Testis (tissue), 3 donors: ENCODE results near the gene CIB4. TPM values are rescaled to one million over a fixed set of nuclear protein-coding genes. Genes with fewer than 3 reads are reported as not detected.

Experiments used
- DNase-seq: peaks from one replicate; pipeline ENCODE4 v3.0.0-alpha.2; 2019
- H3K27ac ChIP-seq, 2 donors: fragments of 200-600 bp; sonication (generic); one replicate each; pipeline ENCODE4 v1.5.1; 2019
- H3K27me3 ChIP-seq: fragments of 200-600 bp; sonication (generic); one replicate; pipeline ENCODE4 v1.5.1; 2019
- H3K36me3 ChIP-seq: fragments of 200-600 bp; sonication (generic); one replicate; pipeline ENCODE4 v1.5.1; 2017; ENCODE audit warnings: low read depth; ENCODE audit errors: missing control alignments
- H3K4me1 ChIP-seq: fragments of 200-600 bp; sonication (generic); one replicate; pipeline ENCODE4 v1.5.1; 2019
- H3K4me3 ChIP-seq, 2 donors: fragments of 200-600 bp; sonication (generic); one replicate each; pipeline ENCODE4 v1.5.1; 2017 to 2019
- H3K9me3 ChIP-seq: fragments of 200-600 bp; sonication (generic); one replicate; pipeline ENCODE4 v1.5.1; 2017
- POLR2A ChIP-seq: fragments of 450-650 bp; IDR thresholded peaks from one replicate; pipeline ENCODE4 v1.6.1; 2017; ENCODE audit warnings: antibody characterized with exemption, mild to moderate bottlenecking, moderate library complexity
- WGBS, 2 donors: methylation state at CpG; one replicate each; pipeline ENCODE4 v1.1.5; 2018; 5-methylcytosine and 5-hydroxymethylcytosine counted together
- intact Hi-C: fragments of 100-400 bp; cut with DNase I; formaldehyde crosslinking; loops from one replicate; pipeline ENCODE4 v1.15.1; 2023; ENCODE audit warnings: low total_unique reads
- polyA plus RNA-seq: library from polyadenylated mRNA; stranded (reverse); fragments of 350-450 nt; fragmentation: Illumina TruSeq; extraction: RNeasy Lipid Tissue Mini Kit (QIAGEN cat#74804); gene quantifications from one replicate; pipeline ENCODE4 v1.2.3, GENCODE V29; 2014; ENCODE audit warnings: low read depth, low replicate concordance; ENCODE audit not compliant: insufficient read depth
- total RNA-seq, 2 donors: library from RNA; depleted of rRNA; stranded (reverse); fragments of >200 nt; gene quantifications; one replicate each; pipeline ENCODE4 v1.2.3, GENCODE V29; 2016
- TF ChIP-seq, protein P1 (sequence below), 3 experiments: fragments of 450-650 bp in 2 of 3; fragments of 200-600 bp in 1 of 3; sonication (generic) in 1 of 3; IDR thresholded peaks; one replicate each; pipeline ENCODE4 v1.5.1; 2016 to 2019; ENCODE audit warnings: antibody characterized with exemption in 3 of 3, mild to moderate bottlenecking in 2 of 3, moderate library complexity in 1 of 3

The CIB4 gene
- total and polyA plus RNA-seq, 3 donors from 2014 or later: 7.5 to 30.6 (median 8.7) TPM

DNA sequence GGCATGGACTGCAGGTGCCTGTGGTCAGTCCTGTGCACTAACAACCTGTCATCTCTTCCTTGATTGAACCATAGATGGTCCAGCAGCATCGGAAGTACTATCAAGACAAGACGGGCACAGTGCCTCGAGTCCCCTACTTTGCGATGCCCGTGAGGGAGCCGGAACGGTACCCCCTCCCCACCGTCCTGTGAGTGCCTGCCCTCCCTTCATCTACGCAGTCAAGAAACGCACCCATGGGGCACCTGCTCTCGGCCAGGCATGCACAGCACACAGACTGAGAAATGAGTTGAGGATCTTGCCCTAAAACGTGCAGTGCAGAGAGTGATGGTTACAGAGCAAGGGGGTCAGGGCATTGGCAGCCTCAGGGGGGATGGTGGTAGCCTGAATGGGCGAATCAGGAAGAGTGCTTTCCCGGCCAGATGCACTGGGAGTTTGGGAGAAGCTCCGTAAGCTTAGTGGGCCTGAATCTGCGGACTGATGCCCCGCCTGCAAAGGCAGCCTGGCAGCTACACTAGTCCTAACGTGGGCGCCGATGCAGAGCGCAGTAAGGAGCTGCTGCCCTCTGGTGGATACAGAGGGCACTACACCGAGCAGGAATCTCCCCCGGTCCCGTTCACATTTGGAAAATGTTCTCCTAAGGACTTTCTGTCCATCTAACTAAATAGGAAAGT is 63.6 kb downstream of the CIB4 start:
- H3K4me1 ChIP-seq: no peaks in the 10 kb centered on the region
- H3K27me3 ChIP-seq: no peaks in the 10 kb centered on the region
- H3K27ac ChIP-seq: no peak overlapping the region
- intact Hi-C loops: no loop called here
- TF ChIP-seq, protein P1, sequence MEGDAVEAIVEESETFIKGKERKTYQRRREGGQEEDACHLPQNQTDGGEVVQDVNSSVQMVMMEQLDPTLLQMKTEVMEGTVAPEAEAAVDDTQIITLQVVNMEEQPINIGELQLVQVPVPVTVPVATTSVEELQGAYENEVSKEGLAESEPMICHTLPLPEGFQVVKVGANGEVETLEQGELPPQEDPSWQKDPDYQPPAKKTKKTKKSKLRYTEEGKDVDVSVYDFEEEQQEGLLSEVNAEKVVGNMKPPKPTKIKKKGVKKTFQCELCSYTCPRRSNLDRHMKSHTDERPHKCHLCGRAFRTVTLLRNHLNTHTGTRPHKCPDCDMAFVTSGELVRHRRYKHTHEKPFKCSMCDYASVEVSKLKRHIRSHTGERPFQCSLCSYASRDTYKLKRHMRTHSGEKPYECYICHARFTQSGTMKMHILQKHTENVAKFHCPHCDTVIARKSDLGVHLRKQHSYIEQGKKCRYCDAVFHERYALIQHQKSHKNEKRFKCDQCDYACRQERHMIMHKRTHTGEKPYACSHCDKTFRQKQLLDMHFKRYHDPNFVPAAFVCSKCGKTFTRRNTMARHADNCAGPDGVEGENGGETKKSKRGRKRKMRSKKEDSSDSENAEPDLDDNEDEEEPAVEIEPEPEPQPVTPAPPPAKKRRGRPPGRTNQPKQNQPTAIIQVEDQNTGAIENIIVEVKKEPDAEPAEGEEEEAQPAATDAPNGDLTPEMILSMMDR (IDR thresholded peaks at IDR 0.05): peak; percentile 89 to 95 (median 93)
- TF ChIP-seq POLR2A: no peak
- H3K9me3 ChIP-seq: no peaks in the 10 kb centered on the region
- H3K4me3 ChIP-seq: no peak overlapping the region
- DNase-seq: peak; percentile 77
- 2 to 49% methylated on average over 7 to 24 of the region's 24 CpGs for WGBS, 2 donors
- no peaks in the 10 kb centered on the region for H3K36me3 ChIP-seq

DNA sequence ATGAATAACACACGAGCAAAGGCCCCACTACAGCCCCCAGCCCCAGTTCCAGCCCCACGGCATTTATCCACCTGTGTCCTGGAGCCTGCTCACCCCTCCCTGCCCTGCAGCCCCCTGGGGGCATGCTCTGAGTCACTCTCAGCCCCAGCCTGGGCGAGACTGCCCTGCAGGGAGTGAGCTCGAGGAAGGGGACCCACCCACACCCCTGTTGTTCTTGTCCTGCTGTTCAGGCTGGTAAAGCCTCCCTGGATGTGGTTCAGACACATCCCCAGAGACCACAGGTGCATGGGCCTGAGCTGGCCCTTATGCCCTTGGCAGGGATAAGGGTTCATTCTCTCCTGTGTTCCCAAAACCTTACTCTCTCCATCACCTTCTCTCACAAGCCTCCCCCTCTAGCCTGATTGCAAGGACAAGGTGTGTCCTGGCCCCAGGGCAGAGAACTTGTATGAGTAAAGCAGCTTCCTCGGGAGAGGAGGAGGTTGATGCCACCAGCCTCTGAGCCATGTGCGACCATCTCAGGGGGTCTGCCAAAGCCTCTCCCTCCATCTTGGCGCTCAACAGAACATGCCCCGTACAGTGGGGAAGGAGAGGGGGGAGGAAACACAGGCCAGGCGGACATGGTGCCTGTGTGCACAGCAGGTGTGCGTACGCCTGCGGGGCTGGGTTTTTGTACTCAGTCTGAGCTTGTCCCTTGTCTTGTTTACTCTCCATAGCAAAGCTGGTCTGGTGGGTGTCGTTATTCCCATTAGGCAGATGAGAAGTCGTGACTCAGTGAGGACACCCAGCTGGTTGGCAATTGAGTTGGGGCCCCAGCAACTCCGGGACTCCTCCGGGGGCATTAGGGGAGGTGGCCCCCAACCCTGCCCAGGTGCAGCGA is 64.4 kb downstream of the CIB4 start:
- no peak for DNase-seq
- Histone ChIP-seq H3K27me3 (no peaks in the 10 kb centered on the region), H3K4me3 (no peak overlapping the region), H3K9me3 (no peaks in the 10 kb centered on the region), H3K36me3 (no peaks in the 10 kb centered on the region), H3K27ac (no peak overlapping the region), H3K4me1 (no peaks in the 10 kb centered on the region)
- WGBS, 2 donors: 90 to 91% methylated on average over 3 to 17 of the region's 17 CpGs
- intact Hi-C loops: no loop called here
- TF ChIP-seq, protein P1 (IDR thresholded peaks at IDR 0.05): no peak
- no peak for TF ChIP-seq POLR2A

DNA sequence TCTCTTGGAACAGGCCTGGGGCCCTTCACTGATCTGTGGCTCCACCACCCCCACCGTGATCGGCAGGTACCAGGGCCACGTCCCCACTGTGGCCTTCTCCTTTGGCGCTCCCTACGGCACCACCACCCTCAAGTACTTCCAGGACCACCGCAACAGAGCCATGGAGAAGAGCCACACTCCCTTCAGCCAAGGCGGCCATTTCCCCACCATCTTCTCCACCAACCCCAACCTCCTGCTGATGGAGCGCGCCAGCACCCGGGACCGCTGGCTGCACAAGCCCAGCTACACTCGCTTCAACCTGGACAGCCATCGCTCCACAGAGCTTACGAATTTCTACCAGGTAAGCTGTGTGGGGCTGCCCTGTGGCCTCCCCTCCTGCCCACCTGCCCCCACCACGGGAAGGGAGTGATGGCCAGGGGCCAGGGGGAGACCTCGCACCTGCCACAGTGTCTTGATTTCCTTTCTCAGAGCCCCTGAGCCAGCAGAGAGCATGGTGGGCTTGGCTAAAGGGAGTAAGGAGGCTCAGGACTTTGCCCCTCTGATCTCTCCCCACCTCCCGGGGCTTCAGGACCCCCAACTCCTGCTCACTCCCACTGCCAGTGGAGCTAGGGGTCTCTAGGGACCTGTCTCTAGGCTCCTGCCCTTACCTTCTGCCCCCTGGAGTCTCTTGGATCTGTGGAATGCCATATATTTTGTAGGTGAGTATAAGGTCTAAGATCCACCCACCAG is 65.2 kb downstream of the CIB4 start:
- intact Hi-C loops: no loop called here
- H3K9me3 ChIP-seq: no peaks in the 10 kb centered on the region
- no peaks in the 10 kb centered on the region for H3K27me3 ChIP-seq
- H3K27ac ChIP-seq: no peak overlapping the region
- TF ChIP-seq, protein P1 (IDR thresholded peaks at IDR 0.05): no peak
- TF ChIP-seq POLR2A: no peak
- H3K36me3 ChIP-seq: no peaks in the 10 kb centered on the region
- H3K4me3 ChIP-seq: no peak overlapping the region
- no peak for DNase-seq
- no peaks in the 10 kb centered on the region for H3K4me1 ChIP-seq
- WGBS, 2 donors: 92 to 94% methylated on average over 13 to 17 of the region's 17 CpGs

- H3K4me3 ChIP-seq: no peak overlapping the region
- H3K27me3 ChIP-seq: no peaks in the 10 kb centered on the region
- no peak for DNase-seq
- no peaks in the 10 kb centered on the region for H3K4me1 ChIP-seq
- 85% methylated on average over 15 to 17 of the region's 17 CpGs for WGBS, 2 donors
- no peak for TF ChIP-seq POLR2A
- TF ChIP-seq, protein P1 (IDR thresholded peaks at IDR 0.05): no peak
- H3K9me3 ChIP-seq: no peaks in the 10 kb centered on the region
- H3K36me3 ChIP-seq: no peaks in the 10 kb centered on the region
- no peak overlapping the region for H3K27ac ChIP-seq
- intact Hi-C loops: no loop called here
These were observed 66.1 kb downstream of the CIB4 start for GRCh38 chr2:26574900-26575560.
